Muscle layer of colon (tissue), 2 donors: ENCODE measurements around the gene DAPK2.

Source experiments
- H3K27ac ChIP-seq: one replicate; pipeline ENCODE4 v1.7.0; 2013; ENCODE audit warnings: low read depth, mild to moderate bottlenecking, low read length, moderate library complexity
- H3K27me3 ChIP-seq, 2 donors: one replicate each; pipeline ENCODE4 v1.7.0; 2013; ENCODE audit warnings: low read length in 2 of 2, mild to moderate bottlenecking in 2 of 2; ENCODE audit not compliant: insufficient read depth in 2 of 2, control insufficient read depth in 1 of 2
- H3K36me3 ChIP-seq: one replicate; pipeline ENCODE4 v1.7.0; 2013; ENCODE audit warnings: mild to moderate bottlenecking, low read length; ENCODE audit not compliant: insufficient read depth
- H3K4me1 ChIP-seq: one replicate; pipeline ENCODE4 v1.7.0; 2013; ENCODE audit warnings: mild to moderate bottlenecking, low read length; ENCODE audit not compliant: insufficient read depth
- H3K4me3 ChIP-seq, 2 donors: one replicate each; pipeline ENCODE4 v1.7.0; 2013; ENCODE audit warnings: low read length in 2 of 2, low read depth in 1 of 2, mild to moderate bottlenecking in 1 of 2, moderate library complexity in 1 of 2
- H3K9ac ChIP-seq: one replicate; pipeline ENCODE4 v1.7.0; 2013; ENCODE audit warnings: low read length
- H3K9me3 ChIP-seq: one replicate; pipeline ENCODE4 v1.7.0; 2013; ENCODE audit warnings: mild to moderate bottlenecking, low read length
- donor health status: abdominal sarcoma.
- donor health status: Adenocarcinoma of cecum.

DAPK2 gene

GRCh38 chr15:63894662-63894949 lies 151.7 kb downstream of the DAPK2 start:
- Histone ChIP-seq H3K9ac (no peak overlapping the region), H3K27ac (no peak overlapping the region), H3K27me3 (no peaks in the 10 kb centered on the region), H3K4me3 (no peak overlapping the region), H3K9me3 (no peaks in the 10 kb centered on the region), H3K36me3 (no peaks in the 10 kb centered on the region), H3K4me1 (no peaks in the 10 kb centered on the region)

GRCh38 chr15:63893866-63894661 lies 152.2 kb downstream of the DAPK2 start:
- Histone ChIP-seq H3K36me3 (no peaks in the 10 kb centered on the region), H3K27ac (no peak overlapping the region), H3K9me3 (no peaks in the 10 kb centered on the region), H3K27me3 (no peaks in the 10 kb centered on the region), H3K9ac (no peak overlapping the region), H3K4me3 (no peak overlapping the region), H3K4me1 (no peaks in the 10 kb centered on the region)

- Histone ChIP-seq H3K27ac (no peak overlapping the region), H3K9ac (no peak overlapping the region), H3K4me3 (no peak overlapping the region), H3K9me3 (no peaks in the 10 kb centered on the region), H3K27me3 (no peaks in the 10 kb centered on the region), H3K36me3 (no peaks in the 10 kb centered on the region), H3K4me1 (no peaks in the 10 kb centered on the region)
Measured at GRCh38 chr15:63892794-63893441, 153.4 kb downstream of the DAPK2 start.

- no peaks in the 10 kb centered on the region for H3K9me3 ChIP-seq
- H3K4me3 ChIP-seq = no peak overlapping the region
- no peak overlapping the region for H3K27ac ChIP-seq
- H3K4me1 ChIP-seq = no peaks in the 10 kb centered on the region
- no peaks in the 10 kb centered on the region for H3K36me3 ChIP-seq
- H3K9ac ChIP-seq = no peak overlapping the region
- H3K27me3 ChIP-seq = no peaks in the 10 kb centered on the region
Measured at GRCh38 chr15:63891768-63892133, 154.5 kb downstream of the DAPK2 start.

GRCh38 chr15:63891079-63891767 lies 155.1 kb downstream of the DAPK2 start:
- no peaks in the 10 kb centered on the region for H3K36me3 ChIP-seq
- H3K4me3 ChIP-seq = no peak overlapping the region
- no peaks in the 10 kb centered on the region for H3K27me3 ChIP-seq
- H3K9me3 ChIP-seq = no peaks in the 10 kb centered on the region
- H3K4me1 ChIP-seq = no peaks in the 10 kb centered on the region
- H3K9ac ChIP-seq = no peak overlapping the region
- H3K27ac ChIP-seq = no peak overlapping the region

GRCh38 chr15:63890617-63891016 lies 155.7 kb downstream of the DAPK2 start:
- Histone ChIP-seq H3K4me3 (no peak overlapping the region), H3K36me3 (no peaks in the 10 kb centered on the region), H3K27ac (no peak overlapping the region), H3K4me1 (no peaks in the 10 kb centered on the region), H3K9me3 (no peaks in the 10 kb centered on the region), H3K9ac (no peak overlapping the region), H3K27me3 (no peaks in the 10 kb centered on the region)

GRCh38 chr15:63889831-63890230 lies 156.5 kb downstream of the DAPK2 start:
- no peak overlapping the region for H3K4me3 ChIP-seq
- H3K4me1 ChIP-seq = no peaks in the 10 kb centered on the region
- no peak overlapping the region for H3K27ac ChIP-seq
- H3K9me3 ChIP-seq = no peaks in the 10 kb centered on the region
- no peaks in the 10 kb centered on the region for H3K27me3 ChIP-seq
- H3K9ac ChIP-seq = no peak overlapping the region
- H3K36me3 ChIP-seq = no peaks in the 10 kb centered on the region

- H3K4me3 ChIP-seq = no peak overlapping the region
- no peaks in the 10 kb centered on the region for H3K27me3 ChIP-seq
- H3K9ac ChIP-seq = no peak overlapping the region
- H3K9me3 ChIP-seq = no peaks in the 10 kb centered on the region
- no peaks in the 10 kb centered on the region for H3K36me3 ChIP-seq
- no peak overlapping the region for H3K27ac ChIP-seq
- no peaks in the 10 kb centered on the region for H3K4me1 ChIP-seq
Measured at GRCh38 chr15:63888823-63889222, 157.5 kb downstream of the DAPK2 start.

- Histone ChIP-seq H3K9me3 (no peaks in the 10 kb centered on the region), H3K36me3 (no peaks in the 10 kb centered on the region), H3K27me3 (no peaks in the 10 kb centered on the region), H3K4me1 (no peaks in the 10 kb centered on the region), H3K4me3 (no peak overlapping the region), H3K27ac (no peak overlapping the region), H3K9ac (no peak overlapping the region)
Measured at GRCh38 chr15:63888146-63888545, 158.1 kb downstream of the DAPK2 start.

GRCh38 chr15:63887630-63888029 lies 158.7 kb downstream of the DAPK2 start:
- Histone ChIP-seq H3K27ac (no peak overlapping the region), H3K36me3 (no peaks in the 10 kb centered on the region), H3K9ac (no peak overlapping the region), H3K4me3 (no peak overlapping the region), H3K4me1 (no peaks in the 10 kb centered on the region), H3K27me3 (no peaks in the 10 kb centered on the region), H3K9me3 (no peaks in the 10 kb centered on the region)

- H3K9me3 ChIP-seq = no peaks in the 10 kb centered on the region
- no peak overlapping the region for H3K9ac ChIP-seq
- H3K36me3 ChIP-seq = no peaks in the 10 kb centered on the region
- H3K27me3 ChIP-seq = peaks cover 0 to 4% of the 10 kb centered on the region in 2 donors
- H3K4me3 ChIP-seq = no peak overlapping the region
- H3K27ac ChIP-seq = no peak overlapping the region
- H3K4me1 ChIP-seq = no peaks in the 10 kb centered on the region
Measured at GRCh38 chr15:63884953-63885352, 161.3 kb downstream of the DAPK2 start.
